GM19438 (cell line): ENCODE results near the gene STK11IP.

ENCODE experiments used
- ATAC-seq: cut with Tn5 transposase; IDR thresholded peaks from one replicate; pipeline ENCODE4 v1.9.1; 2021; ENCODE audit warnings: low read depth; ENCODE audit not compliant: unreplicated experiment

STK11IP gene

DNA sequence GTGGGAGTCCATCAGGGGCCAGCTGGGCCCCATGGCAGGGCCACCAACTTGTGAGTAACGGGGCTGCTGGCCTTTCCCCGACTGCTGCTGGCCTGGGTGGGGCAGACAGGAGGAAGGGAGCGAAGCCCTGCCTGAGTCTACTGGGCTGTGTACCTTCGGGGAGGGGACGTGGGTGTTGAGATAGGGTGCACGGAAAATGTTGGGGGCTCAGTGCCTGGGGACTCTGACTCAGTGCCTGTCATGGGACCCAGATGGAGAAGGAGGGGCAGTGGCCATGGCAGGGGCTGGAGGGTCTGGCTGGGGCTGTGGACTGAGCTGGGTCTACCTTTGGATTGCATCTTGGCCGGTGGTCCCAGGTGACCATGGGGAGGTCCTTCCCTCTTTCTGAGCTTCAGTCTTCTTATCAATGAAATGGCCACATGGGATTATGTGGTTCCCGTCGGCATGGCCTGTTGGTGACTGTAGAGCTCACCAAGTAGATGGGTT lies 33.8 kb downstream of the STK11IP start:
- no peak for ATAC-seq

DNA sequence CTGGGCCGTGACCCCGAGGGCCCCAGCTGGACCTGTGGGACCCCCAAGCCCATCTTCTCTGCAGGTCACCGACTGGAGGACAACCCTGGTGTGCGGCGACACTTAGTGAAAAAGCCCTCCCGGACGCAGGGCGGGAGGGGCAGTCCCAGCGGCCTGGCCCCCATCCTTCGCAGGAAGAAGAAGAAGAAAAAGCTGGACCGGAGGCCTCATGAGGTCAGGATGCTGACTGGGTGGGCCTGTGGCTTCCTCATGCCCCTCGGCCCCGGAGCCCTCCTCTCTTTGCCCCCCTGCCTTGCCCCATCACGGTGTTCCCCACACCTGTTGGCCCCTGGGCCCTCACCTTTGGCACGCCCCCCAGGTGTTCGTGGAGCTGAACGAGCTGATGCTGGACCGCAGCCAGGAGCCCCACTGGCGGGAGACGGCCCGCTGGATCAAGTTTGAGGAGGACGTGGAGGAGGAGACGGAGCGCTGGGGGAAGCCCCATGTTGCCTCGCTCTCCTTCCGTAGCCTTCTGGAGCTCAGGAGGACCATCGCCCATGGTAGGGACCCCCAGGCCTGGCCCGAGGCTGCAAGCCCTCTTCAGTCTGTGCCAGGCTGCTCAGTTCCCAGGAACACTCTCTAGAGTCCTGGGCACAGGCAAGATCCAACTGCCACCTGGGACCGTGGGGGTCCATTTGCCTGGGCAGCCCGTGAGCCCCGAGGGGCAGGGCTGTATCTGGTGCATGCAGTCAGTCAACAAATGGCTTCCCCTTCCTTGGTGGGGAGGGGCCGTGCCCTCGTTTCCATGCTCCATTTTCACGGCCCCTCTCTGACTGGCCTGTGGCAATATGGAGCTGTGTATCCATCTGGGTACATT lies 34.5 kb downstream of the STK11IP start:
- ATAC-seq = no peak

DNA sequence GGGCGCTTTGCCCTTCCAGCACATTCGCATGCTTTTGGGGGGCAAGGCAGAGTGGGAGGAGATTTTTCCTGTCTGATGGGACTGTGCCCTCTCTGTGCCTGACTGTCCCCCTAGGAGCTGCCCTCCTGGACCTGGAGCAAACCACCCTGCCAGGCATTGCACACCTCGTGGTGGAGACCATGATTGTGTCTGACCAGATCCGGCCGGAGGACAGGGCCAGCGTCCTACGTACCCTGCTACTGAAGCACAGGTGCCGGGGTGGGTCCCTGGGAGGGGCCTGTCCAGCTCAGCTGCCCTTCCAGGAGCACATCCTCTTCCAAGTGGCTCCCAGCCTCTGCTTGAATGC lies 35.1 kb downstream of the STK11IP start:
- no peak for ATAC-seq

DNA sequence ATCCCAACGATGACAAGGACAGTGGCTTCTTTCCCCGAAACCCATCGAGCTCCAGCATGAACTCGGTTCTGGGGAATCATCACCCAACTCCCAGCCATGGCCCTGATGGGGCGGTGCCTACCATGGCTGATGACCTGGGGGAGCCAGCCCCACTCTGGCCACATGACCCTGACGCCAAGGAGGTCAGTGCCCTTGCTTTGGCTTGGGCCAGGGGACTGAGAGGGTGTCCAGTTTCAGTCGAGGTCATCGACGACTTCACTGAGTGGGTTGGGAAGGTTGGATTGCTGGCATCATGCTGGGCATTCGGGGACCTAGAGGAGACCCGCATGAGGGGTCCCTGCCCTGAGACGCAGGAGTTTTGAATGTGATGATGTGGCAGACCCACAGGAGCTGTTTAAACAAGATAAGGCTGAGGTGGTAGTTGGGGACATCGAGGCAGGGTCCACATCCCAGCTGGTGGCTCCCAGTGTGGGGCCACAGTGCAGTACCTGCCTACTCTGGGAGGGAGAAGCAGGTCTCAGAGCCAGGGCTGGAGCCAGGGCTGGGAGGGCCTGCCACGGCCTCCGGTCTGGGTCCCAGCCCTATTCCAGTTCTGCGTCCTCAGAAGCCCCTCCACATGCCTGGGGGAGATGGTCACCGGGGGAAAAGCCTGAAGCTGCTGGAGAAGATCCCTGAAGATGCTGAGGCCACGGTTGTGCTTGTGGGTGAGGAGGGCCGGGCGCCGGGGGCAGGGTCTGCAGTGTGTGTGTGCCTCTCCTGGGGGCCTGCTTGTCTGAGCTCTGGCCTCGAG lies 35.8 kb downstream of the STK11IP start:
- ATAC-seq = no peak

DNA sequence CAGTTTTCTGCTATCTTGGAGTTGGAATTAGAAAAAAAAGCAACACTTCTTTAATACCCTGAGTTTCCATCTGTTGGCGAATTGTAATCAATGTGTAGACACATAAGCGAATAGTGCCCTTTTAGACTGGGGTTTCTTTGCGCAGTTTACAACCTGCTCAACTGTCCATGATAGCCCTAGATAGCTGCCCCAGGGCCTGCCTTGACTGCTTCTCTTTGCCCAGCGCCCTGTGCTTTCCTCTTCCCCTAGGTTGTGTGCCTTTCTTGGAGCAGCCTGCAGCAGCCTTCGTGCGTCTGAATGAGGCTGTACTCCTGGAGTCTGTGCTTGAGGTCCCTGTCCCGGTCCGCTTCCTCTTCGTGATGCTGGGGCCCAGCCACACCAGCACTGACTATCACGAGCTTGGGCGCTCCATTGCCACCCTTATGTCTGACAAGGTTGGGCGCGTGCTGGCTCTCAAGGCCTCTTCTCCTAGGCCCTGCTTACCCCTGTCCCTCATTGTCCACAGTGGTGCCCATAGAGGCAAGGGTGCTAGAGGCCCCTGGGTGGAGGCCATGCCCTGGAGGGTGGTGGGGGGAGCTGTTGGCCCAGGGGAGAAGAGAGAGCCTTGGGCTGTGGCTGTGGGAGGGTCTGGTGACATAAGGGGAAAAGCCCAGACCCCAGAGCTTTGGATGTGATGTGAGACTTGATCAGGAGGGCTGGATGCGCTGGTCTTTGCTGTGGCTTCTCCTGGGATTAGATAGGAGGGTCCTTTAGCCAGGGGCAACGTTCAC lies 36.7 kb downstream of the STK11IP start:
- ATAC-seq = no peak

DNA sequence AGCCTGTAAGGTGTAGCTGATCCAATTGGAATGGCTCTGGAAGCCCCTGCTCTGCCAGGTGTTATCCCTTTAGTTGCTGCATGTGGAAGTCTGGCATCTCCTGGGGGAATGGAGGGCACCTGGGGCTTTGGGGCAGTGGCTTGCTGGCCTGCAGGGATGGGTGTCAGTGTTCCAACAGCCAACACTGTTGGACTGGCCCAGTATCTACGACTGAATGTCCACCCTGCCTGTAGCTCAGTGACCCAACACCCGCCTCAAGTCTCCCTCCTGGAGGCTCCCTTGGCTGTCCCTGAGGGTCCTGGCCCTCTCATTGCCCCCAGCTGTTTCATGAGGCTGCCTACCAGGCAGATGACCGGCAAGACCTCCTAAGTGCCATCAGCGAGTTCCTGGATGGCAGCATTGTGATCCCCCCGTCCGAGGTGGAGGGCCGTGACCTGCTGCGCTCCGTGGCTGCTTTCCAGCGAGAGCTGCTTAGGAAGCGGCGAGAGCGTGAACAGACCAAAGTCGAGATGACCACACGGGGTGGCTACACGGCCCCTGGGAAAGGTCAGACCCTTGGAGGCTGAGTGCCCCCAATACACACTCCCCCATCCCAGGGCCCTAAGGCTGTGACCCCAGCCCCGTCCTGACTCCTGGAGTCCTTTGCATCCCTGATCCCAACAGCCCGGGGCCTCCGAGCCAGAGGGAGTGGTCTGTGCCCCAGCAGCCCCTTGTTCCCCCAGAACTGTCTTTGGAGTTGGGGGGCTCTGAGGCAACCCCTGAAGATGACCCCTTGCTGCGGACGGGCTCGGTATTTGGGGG lies 37.5 kb downstream of the STK11IP start:
- ATAC-seq = no peak

DNA sequence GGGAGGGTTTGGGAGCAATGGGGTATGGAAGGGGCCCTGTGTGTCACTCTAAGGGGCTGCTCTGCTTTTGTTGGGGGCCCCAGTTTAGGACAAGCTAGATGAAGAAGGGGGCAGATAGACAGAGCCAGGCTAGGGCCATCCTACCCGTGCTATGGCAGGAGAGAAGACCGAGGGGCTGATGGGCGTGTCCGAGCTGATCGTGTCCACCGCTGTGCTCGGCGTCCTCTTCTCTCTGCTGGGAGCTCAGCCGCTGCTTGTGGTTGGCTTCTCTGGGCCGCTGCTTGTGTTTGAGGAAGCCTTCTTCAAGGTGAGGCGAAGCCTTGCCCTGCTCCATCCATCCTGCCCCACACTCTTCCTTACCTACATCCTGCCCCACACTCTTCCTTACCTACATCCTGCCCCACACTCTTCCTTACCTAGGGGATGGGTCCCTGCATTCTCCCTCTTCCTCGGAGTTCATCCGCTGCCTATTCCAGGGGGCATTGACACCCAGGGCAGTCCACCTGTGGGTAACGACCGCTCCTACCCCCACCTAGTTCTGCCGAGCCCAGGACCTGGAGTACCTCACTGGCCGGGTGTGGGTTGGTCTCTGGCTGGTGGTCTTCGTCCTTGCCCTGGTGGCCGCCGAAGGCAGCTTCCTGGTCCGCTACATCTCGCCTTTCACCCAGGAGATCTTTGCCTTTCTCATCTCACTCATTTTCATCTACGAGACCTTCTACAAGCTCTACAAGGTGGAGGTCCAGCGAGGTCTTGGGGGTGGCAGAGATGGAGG lies 38.7 kb downstream of the STK11IP start:
- ATAC-seq = no peak

DNA sequence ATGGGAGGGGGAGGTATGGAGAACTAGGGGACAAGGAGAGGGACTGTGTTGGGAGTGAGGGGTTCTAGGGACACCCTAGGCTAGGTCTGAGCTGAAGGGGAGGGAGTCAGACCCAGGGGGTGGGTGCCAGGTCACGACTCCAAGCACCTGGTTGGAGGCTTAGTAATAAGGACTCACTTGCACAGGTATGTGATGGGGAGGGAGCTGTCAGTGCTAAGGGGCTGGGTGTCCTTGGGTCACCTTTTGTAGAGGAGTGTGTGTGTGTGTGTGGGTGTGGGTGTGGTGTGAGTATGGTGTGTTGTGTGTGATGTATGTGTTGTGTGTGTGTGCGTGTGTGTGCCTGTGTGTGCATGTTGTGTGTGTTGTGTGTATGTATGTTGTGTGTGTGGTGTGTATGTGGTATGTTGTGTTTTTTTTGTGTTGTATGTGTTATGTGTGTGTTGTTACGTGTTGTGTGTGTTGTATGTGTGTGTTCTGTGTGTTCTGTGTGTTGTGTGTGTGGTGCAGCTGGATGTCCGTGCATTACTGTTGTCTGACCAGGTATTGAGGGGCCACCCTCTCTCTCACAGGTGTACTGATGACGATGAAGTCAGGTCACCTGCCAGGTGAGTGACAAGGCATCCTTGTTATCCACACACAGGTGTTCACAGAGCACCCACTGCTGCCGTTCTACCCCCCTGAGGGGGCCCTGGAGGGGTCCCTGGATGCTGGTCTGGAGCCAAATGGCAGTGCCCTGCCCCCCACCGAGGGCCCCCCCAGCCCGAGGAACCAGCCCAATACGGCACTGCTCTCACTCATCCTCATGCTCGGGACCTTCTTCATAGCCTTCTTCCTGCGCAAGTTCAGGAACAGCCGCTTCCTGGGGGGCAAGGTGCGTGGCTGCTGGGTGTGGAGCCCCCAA lies 39.5 kb downstream of the STK11IP start:
- ATAC-seq = no peak

DNA sequence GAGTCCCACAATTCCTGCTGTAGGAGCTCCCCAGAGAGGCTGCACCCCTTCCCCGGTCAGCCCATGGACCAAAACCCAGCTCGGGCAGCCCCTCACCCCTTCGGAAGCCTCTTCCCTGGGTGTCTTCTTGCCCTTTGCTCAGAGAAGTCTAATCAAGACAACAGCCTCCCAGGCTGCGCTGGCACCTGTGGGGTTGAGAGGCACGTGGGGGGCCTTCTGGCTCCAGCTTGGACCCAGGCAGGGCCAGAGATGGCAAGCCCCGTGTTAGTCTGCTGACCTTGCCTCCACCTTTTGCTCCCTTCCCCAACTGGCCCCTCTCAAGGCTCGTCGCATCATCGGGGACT lies 40.2 kb downstream of the STK11IP start:
- no peak for ATAC-seq

DNA sequence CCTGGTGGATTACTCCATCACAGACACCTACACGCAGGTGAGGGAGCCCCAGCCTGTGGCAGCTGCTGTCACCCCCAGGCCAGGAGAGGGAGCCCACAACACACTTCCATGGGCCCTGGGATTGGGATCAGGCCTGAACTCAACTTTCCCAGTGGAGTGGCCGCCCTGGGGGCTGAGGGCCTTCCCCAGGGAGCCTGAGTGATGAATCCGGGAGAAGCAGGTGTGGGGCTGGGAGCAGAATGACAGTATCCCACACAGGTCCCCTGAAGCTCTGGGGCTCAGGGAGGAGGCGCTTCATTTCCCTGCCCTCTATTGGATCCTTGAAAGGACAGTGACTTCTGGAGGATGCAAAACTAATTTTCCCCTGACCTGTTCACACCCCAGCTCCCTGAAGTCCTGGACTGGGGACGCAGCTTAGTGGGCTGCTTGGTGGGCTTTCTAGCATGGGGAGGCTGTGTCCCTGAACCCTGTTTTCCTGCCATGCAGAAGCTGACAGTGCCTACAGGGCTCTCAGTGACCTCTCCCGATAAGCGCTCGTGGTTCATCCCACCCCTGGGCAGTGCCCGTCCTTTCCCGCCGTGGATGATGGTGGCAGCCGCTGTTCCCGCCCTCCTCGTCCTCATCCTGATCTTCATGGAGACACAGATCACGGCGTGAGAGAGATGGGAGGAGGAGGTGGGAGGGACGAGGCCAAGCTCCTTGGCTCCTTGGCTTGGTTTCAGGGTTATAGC lies 40.7 kb downstream of the STK11IP start:
- ATAC-seq = no peak

DNA sequence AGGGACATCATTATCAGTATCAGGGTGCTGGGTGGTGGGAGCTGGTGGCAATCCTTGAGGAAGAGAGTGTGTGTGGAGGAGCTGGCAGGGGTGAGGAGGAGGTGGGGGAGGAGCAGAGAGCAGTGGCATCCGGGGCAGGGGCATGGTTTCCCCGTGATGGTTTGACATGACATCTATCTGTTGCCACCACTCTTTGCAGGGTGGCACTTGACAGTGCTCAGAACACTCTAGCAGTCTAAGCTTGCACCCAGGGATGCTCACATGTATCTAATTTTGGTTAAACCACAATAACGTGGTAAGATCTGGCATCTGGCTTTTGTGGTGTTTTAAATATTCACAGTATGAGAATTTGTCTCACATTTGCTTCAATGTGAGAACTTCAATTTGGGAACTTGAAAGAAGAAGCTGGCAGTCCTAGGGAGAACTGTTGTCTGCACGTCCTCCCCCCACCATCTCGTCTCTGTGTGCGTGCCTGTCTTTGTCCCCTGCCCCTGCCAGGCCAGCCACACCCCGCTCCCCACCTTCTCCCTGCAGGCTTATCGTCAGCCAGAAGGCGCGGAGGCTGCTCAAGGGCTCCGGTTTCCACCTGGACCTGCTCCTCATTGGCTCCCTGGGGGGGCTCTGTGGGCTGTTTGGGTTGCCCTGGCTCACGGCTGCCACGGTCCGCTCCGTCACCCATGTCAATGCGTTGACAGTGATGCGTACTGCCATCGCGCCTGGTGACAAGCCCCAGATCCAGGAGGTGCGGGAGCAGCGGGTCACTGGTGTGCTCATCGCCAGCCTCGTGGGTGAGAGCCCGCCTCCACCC lies 41.5 kb downstream of the STK11IP start:
- ATAC-seq = no peak

DNA sequence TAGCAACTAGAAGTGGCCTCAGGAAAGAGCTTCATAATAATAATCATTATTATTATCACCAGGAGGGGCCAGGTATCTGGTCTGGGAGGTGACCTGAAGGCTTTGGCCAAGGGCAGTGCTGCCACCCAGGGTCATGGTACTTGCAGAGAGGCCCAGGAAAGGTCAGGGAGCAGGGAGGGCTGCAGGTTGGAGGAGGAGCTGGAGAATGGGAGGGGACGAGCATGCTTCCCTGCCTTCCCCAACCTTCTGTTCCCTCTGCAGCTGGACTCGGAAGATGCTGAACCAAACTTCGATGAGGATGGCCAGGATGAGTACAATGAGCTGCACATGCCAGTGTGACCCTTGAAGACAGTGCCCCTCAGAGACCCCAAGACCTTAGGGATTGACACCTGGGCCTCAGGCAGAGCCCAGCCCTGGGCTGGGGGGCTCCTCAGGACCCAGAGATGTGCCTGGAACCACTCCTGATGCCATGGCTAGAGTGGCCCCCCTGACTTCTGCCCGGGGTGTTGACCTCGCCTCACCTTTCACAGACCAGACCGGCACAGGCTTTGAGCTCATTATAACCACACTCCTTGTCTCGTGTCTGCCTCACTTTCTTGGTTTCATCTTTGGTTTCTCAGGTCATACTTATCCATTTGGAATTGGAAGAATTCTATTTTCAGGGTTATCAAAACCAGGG lies 43.9 kb downstream of the STK11IP start:
- no peak for ATAC-seq

DNA sequence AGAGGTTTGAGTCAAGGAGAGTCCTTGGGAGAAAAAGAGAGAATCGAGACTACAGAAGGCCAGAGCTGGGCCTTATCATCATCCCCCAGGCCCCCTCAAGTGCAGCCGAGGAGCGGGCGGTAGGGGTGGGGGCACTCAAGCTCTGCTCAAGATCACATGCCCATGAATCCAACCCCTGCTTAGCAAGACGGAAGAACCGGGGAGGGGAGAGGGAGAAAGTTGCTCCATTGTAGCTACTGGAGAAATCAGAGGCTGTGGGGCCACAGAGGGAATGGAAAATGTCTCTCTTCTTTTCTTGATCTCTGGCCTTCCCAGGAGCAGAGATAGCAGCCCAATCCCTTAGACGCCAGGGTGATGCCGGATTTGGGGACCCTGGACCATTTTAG lies 44.4 kb downstream of the STK11IP start:
- ATAC-seq = no peak

DNA sequence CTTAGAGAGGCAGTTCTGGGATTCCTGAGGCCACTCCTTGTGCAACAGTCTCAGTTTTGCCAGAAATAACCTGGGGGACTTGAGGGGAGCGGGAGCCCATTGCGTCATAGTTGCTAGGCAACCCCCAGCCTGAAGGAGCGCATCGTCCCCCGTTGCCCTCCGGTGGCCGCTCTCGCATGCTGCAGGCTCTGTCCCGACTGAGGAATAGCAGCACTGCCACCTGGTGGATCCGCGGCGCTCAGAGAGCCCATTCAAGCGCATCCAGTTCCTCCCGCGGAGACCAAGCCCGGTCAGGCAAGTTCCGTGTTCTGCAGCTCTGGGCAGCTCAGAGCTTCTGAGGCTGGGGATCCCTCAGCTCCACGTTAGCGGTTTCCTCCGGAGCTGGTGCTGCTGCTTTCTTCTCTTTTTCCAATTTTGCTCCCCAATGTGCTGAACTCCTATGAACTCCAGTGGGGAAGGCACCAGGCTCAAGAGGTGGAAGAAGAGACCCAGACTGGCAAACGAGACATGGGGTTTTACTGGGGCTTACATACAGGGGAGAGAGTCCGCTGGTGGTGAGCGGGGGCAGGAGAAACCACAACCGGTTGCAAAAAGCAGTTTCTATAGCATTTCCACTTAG lies 44.9 kb downstream of the STK11IP start:
- peak; percentile 98 for ATAC-seq

DNA sequence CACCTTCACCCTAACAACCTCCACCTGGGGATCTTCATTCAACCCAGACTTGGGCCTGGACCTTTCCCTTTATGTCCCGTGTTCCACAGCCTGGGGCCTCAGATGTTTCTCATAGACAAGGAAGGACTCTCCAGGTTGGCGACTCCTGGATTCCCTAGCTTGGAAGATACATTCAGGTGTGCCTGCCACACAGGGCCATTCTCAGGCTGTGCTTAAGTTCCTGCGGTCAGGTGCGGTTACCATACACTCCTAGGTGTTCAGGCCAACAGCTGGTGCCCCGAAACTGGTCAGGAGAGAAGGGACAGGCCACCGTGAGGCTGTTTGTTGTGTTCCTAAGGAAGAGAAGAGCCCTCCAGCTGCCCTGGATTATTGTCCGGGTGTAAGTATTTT lies 45.4 kb downstream of the STK11IP start:
- no peak for ATAC-seq

DNA sequence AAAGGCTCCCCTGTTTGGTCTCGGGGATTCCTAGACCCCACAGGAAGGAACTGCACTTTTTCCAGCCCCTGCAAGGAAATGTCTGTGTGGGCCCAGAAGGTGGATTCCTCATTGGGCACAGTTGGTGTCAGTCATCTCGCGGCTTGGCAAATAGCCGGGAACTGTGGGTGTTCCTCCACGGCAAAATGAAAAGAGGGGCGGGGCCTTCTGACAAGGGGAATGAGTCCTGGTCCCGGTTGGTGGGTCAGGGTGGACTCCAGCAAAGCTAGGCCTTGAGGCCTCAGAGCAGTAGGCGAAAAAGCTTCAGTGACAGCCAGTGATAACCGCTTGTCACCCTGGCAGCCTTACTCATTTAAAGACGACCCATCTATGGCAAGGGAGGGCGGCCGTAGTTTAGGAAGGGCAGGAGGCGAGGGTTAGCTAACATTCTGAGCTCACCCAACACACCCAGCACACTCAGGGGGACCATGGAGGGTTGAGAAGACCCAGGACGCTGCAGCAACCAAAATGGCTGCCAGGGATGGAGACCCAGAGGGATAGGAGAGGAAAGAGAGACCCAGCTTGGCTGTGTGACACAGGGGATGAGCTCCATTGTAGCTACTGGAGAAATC lies 46.2 kb downstream of the STK11IP start:
- no peak for ATAC-seq
